Stimulated activated memory B cell treated with anti-CD40 and anti-IgM and Interleukin-4, amounts not matched to agents 10 μg/mL and 1 μg/mL and 100 μg/mL, for 72 hours (primary cell): ENCODE measurements around the gene C6orf89.

ENCODE experiments used
- ATAC-seq: fragments of 150-1000 bp; cut with Tn5 transposase; 2 replicates; pipeline ENCODE4 v1.10.0; 2021
- H3K27ac Mint-ChIP-seq: one replicate; pipeline ENCODE4 v1.8.0; 2022; ENCODE audit warnings: mild to moderate bottlenecking, mixed read lengths
- H3K27me3 Mint-ChIP-seq: one replicate; pipeline ENCODE4 v1.8.0; 2022; ENCODE audit warnings: mixed read lengths
- H3K36me3 Mint-ChIP-seq: one replicate; pipeline ENCODE4 v1.8.0; 2022; ENCODE audit warnings: mixed read lengths
- H3K4me1 Mint-ChIP-seq: one replicate; pipeline ENCODE4 v1.8.0; 2022; ENCODE audit warnings: mixed read lengths
- H3K4me3 Mint-ChIP-seq: one replicate; pipeline ENCODE4 v1.8.0; 2022; ENCODE audit warnings: mild to moderate bottlenecking, moderate library complexity, mixed read lengths
- H3K9me3 Mint-ChIP-seq: one replicate; pipeline ENCODE4 v1.8.0; 2022; ENCODE audit warnings: mixed read lengths

C6orf89 gene

DNA sequence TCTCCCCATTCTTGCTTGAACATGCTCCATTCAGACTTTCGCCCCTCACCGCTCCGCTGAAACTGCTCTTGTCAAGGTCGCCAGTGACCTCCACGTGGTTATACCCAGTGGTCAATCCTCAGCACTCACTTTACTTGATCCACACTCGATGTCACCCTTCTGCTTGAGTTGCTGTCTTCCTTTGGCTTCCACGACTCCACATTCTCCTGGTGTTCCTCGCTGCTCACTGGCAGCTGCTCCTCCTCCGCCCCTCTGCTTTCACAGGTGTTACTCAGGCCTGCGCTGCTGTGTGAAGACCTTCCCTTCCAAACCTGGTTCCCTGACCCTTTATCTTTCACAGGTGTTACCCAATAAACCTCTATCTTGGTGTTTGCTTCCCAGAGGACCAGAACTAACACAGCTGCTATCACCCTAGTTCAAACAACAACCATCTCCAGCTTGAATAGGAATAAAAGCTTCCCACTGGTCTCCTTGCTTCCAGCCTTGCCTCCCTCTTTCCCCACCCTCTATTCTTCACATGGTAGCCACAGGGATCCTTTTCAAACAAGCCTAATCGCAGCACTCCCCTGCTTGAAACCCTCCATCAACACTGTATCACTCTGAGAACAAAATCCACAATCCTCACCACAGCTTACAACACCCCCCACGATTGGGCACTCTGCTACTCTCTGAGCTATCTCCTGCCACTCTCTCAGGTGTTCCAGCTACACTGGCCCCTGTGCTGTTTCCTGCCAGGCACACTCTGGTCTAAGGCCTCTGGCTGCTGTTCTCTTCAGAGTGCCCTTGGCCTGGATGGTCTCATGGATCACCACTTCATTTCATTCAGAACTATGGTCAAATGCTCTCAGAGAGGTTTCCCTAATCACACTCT lies 21.8 kb upstream of the C6orf89 start:
- no peak overlapping the region for H3K27ac Mint-ChIP-seq
- H3K4me3 Mint-ChIP-seq, result no peak overlapping the region
- peaks cover 22% of the 10 kb centered on the region for H3K4me1 Mint-ChIP-seq
- H3K27me3 Mint-ChIP-seq, result no peaks in the 10 kb centered on the region
- H3K36me3 Mint-ChIP-seq, result peaks cover 76% of the 10 kb centered on the region
- no peaks in the 10 kb centered on the region for H3K9me3 Mint-ChIP-seq
- no peak for ATAC-seq

DNA sequence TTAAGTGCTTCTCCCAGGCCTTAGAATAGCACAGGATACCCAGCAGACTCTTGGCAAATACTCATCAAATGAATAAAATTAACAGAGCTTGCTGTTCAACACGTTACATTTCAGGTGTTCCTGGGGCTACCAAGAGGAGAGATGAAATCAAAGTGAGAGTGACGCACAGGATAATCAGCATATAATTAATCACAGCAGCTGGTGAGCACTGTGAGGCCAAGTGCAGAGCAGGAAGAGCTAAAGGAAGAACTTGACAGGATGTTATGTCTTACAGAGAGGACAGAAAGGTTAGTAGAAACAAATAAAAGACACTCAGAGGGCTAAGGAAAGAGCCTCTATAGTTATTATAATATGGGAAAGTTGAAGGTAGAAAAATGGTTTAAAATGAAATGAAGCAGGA lies 19.9 kb upstream of the C6orf89 start:
- no peaks in the 10 kb centered on the region for H3K9me3 Mint-ChIP-seq
- no peaks in the 10 kb centered on the region for H3K27me3 Mint-ChIP-seq
- H3K36me3 Mint-ChIP-seq, result peaks cover 72% of the 10 kb centered on the region
- H3K4me1 Mint-ChIP-seq, result peaks cover 32% of the 10 kb centered on the region
- no peak overlapping the region for H3K27ac Mint-ChIP-seq
- no peak overlapping the region for H3K4me3 Mint-ChIP-seq
- no peak for ATAC-seq

DNA sequence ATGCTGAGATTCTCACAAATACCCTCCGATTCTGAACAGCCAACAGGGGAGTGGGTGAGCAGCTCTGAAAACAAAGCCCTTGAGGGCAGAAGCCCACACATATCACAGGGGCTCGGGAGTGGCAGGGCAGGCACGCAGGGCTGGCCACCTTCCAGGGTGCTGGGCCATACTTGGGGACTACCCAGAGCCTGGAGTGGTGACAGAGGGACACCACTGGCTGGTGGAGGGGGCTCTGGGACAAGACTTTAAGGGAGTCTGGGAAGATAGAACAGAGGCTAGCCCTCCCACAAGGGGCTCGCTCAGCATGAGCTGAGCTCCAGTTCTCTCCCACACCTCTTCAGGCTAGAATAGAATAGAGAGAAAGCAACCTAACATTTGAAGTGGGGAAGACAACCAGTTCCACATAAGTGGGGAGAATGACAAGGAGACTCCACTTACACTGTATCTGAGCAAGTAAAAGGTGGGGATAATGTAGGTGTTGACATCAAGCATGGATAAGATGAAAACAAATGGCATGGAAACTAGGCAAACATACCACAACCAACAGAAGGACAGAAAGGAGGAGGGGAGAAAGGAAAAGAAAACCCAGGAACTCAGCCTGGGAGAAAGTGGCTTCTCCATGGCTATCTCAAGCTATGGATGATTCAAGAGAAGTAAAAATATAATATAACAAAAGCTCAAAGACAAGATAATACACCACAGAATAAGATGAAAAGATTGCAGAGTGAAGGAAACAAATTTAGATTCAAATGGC lies 18.1 kb upstream of the C6orf89 start:
- Mint-ChIP-seq H3K4me1 (peaks cover 37% of the 10 kb centered on the region), H3K27ac (no peak overlapping the region), H3K9me3 (no peaks in the 10 kb centered on the region), H3K4me3 (no peak overlapping the region), H3K36me3 (peaks cover 71% of the 10 kb centered on the region), H3K27me3 (no peaks in the 10 kb centered on the region)
- ATAC-seq, result no peak

DNA sequence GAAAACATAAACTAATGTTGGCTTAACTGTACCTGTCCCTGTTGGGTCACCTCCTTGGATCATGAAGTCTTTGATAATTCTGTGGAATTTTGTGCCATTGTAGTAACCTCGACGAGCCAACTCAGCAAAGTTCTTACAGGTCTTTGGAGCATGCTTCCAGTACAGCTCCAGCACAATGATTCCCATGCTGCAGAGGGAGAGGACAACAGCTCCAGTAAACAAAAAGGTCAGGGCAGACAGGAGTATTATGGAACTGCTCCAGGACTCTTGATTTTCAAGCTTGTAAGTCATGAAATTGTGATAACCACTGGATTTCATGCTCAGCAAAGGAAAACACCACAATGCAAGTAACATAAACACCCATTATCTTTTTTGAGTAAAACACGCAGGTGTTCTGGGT lies 14.1 kb upstream of the C6orf89 start:
- Mint-ChIP-seq H3K27ac (no peak overlapping the region), H3K4me3 (no peak overlapping the region), H3K9me3 (no peaks in the 10 kb centered on the region), H3K27me3 (no peaks in the 10 kb centered on the region), H3K4me1 (peaks cover 52% of the 10 kb centered on the region), H3K36me3 (peaks cover 39% of the 10 kb centered on the region)
- no peak for ATAC-seq

DNA sequence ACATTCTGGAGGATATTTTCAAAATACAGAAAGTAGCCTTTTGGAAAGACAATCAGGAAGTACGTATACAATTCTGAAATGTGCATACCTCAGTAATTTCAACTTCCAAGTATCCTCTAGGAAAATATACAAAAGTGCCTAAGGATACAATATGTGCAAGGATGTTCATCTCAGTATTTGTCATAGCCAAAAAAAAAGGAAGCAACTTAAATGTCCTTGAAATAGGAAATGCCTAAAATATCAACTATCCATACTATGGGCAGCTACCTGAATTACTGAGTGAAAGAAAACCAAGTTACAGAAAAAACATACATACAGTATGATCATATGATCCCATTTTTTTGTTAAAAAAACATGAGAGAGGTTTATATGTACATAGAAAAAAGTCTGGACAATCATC lies 12.6 kb upstream of the C6orf89 start:
- peak overlapping the region; percentile 96 for H3K27ac Mint-ChIP-seq

DNA sequence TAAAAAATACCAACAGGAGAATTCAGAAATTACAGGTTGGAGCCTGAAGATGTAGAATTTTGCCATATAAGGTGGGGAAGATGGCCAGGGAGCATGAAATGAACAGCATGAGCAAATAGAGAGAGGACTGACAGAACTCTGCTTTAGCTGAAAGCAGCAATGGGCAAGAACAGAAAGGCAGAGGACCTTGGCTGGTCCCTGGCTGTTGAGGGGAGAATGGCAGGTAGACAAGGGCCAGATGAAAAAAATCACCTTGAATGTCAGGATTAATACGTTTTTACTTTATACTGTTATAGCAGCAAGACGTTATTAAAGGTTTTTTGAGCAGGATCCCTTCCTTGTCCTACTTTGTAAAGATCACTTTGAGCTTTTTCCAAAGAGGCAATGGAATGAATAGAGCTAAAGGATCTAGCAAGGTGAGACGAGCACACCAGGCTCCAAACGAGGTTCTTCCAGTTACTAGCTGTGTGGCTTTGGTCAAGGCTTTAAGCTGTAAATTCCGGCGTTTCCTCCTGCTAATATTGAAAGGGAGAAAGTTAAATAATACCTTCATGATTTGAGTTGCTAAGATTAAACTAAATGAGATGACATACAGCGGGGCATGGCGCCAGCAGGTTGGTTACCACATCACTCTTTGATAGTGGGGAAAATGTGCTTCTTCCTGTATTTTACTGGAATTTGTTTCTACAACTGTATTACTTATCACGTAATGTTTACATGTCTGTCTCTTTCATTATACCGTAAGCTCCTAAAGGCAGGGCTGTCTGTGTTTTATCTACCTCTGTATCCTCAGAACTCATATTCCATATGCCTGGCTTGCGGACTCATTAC lies 11.9 kb upstream of the C6orf89 start:
- Mint-ChIP-seq H3K4me3 (peak overlapping the region; percentile 99), H3K9me3 (no peaks in the 10 kb centered on the region), H3K4me1 (peaks cover 38% of the 10 kb centered on the region), H3K27ac (peak overlapping the region; percentile 96), H3K36me3 (peaks cover 20% of the 10 kb centered on the region), H3K27me3 (peaks cover 2% of the 10 kb centered on the region)
- no peak for ATAC-seq

More for the DNA sequence above, 12.6 kb upstream of the C6orf89 start:
- H3K9me3 Mint-ChIP-seq, result no peaks in the 10 kb centered on the region
- peaks cover 26% of the 10 kb centered on the region for H3K36me3 Mint-ChIP-seq
- peaks cover 41% of the 10 kb centered on the region for H3K4me1 Mint-ChIP-seq
- no peak for ATAC-seq
- peak overlapping the region; percentile 99 for H3K4me3 Mint-ChIP-seq
- H3K27me3 Mint-ChIP-seq, result no peaks in the 10 kb centered on the region

DNA sequence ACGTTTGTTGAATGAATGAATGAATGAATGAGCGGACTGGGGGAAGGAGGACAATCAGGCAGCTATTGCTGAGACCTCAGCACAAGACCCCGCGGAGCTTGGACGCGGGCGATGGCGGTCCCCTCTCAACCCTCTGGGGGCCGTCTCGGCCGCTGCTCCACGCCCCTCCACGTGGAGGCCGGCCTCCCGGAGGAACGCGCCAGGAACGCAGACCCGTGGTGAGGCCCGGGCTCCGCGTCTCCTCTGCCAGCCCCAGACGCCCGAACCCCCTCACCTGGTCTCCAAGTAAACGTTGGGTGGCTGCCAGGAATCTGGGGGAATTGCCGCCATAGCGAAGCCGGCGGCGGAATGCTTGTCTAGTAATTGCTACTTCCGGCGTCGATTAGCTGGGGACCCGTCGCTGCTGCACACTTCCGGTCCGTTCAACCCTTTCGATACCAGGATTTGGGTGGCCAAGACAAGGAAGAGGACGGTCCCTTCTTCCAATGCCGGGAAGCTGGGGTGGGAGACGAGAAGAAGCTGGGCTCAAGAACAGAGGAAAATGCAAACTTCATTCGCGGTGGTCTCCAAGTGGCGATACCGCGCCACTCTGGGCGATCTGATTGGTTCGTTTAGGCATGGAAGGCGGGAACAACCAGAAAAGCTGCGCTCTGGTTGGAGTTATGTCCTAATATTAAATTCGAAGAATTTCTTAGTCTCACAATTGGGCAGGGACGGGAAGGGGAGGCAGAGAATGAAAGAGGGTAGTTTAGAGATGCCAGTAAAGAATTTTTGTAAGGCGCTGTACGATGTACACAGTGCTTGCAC lies 11.1 kb upstream of the C6orf89 start, which contains the start of gene PPIL1:
Gene PPIL1, minus strand, starts transcription at position 361 of the 807 bp plus-strand sequence. Its CDS starts 31 bp downstream, at position 330.
- Mint-ChIP-seq H3K27me3 (peaks cover 9% of the 10 kb centered on the region), H3K4me1 (peaks cover 38% of the 10 kb centered on the region), H3K36me3 (peaks cover 20% of the 10 kb centered on the region), H3K9me3 (no peaks in the 10 kb centered on the region), H3K27ac (peak within 1 kb of the TSS; percentile 96), H3K4me3 (peak within 1 kb of the TSS; percentile 99)
- ATAC-seq, result peak; percentile 96

DNA sequence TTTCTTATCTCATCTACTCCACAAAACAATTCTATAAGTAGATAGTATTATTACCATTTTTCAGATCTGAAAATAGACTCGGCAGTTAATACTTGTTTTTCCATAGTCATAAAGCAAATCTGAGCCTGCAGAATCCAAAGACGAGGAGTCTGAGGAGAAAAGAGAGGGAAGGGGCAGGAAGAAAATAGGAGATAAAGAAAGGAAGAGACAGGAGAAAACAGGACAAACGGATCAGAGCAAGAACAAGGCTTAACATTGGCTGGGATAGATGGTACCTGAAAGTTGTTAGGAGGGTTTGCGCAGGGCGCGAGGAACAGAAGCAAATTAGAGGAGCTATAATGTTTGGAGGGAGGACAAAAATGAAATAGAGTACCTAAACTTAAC lies 10.5 kb upstream of the C6orf89 start:
- H3K9me3 Mint-ChIP-seq, result no peaks in the 10 kb centered on the region
- H3K4me3 Mint-ChIP-seq, result peak overlapping the region; percentile 99
- H3K4me1 Mint-ChIP-seq, result peaks cover 33% of the 10 kb centered on the region
- peaks cover 14% of the 10 kb centered on the region for H3K36me3 Mint-ChIP-seq
- H3K27me3 Mint-ChIP-seq, result peaks cover 9% of the 10 kb centered on the region
- no peak for ATAC-seq
- H3K27ac Mint-ChIP-seq, result peak overlapping the region; percentile 96

DNA sequence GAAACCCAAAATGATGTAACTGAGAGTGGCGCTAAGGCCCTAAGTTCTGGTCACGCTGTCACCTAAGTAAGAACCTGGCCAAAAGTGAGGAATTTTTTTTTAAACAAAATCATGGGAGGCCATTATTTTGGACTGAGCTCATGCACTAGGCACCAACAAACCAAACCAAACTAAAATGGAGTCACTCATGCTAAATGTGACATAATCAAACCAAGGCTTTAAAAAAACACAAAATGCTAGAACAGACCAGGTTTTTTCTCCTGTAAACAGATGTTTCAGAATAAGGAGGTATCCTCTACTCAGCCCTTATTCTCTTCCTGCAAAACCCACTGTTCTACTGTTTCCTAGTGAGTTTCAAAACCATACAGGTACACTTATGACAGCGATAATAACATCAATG lies 1.1 kb upstream of the C6orf89 start:
- no peaks in the 10 kb centered on the region for H3K27me3 Mint-ChIP-seq
- peaks cover 29% of the 10 kb centered on the region for H3K4me1 Mint-ChIP-seq
- ATAC-seq, result no peak
- H3K27ac Mint-ChIP-seq, result no peak overlapping the region
- no peaks in the 10 kb centered on the region for H3K36me3 Mint-ChIP-seq
- no peak overlapping the region for H3K4me3 Mint-ChIP-seq
- H3K9me3 Mint-ChIP-seq, result no peaks in the 10 kb centered on the region

DNA sequence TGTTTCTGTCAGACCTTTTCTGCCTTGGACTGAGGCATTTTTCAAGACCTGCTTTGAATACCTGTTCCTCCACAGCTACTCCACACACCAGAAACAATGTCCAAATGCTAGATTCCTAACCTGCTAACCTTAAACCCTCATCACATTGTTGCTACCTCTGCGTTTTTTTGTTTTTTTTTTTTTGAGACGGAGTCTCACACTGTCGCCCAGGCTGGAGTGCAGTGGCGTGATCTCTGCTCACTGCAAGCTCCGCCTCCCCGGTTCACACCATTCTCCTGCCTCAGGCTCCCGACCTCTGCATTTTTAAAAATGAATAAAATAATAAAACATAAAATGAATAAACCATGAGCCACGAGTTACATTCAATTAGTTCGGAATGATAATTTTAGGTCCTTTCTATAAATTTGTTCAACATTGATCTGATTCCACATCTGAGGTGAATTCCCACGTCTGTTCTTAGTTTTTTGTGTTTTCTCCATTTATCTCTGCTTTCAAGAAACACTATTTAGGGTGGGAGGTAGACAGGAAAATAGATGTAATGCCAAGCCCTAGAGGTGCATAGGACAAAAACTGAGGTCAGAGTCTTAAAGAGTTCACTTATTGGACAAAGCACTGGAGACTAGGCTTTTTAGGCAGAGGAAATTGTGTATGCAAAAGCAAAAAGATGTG lies 1.3 kb downstream of the C6orf89 start:
- H3K4me3 Mint-ChIP-seq, result peak overlapping the region; percentile 86
- peak overlapping the region; percentile 18 for H3K27ac Mint-ChIP-seq
- no peaks in the 10 kb centered on the region for H3K36me3 Mint-ChIP-seq
- H3K27me3 Mint-ChIP-seq, result no peaks in the 10 kb centered on the region
- H3K9me3 Mint-ChIP-seq, result no peaks in the 10 kb centered on the region
- H3K4me1 Mint-ChIP-seq, result peaks cover 29% of the 10 kb centered on the region
- ATAC-seq, result no peak

DNA sequence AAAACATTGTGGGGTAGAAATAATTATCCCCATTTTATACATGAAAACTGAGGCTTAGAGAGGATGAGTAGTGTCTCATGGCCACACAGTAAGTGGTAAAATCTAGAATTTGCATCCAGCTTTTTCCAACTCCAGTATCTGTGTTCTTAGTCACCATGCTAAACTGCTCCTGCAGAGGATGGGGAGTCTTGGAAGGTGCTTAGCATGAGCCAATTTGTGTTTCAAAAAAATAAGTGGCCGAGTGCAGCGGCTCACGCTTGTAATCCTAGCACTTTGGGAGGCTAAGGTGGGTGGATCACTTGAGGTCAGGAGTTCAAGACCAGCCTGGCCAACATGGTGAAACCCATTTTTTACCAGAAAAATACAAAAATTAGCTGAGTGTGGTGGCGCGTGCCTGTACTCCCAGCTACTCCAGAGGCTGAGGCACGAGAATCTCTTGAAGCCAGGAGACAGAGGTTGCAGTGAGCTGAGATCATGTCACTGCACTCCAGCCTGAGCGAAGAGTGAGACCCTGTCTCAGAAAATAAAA lies 2.4 kb downstream of the C6orf89 start:
- Mint-ChIP-seq H3K4me3 (no peak overlapping the region), H3K4me1 (peaks cover 29% of the 10 kb centered on the region), H3K27ac (no peak overlapping the region), H3K36me3 (no peaks in the 10 kb centered on the region), H3K27me3 (no peaks in the 10 kb centered on the region), H3K9me3 (no peaks in the 10 kb centered on the region)
- ATAC-seq, result no peak

DNA sequence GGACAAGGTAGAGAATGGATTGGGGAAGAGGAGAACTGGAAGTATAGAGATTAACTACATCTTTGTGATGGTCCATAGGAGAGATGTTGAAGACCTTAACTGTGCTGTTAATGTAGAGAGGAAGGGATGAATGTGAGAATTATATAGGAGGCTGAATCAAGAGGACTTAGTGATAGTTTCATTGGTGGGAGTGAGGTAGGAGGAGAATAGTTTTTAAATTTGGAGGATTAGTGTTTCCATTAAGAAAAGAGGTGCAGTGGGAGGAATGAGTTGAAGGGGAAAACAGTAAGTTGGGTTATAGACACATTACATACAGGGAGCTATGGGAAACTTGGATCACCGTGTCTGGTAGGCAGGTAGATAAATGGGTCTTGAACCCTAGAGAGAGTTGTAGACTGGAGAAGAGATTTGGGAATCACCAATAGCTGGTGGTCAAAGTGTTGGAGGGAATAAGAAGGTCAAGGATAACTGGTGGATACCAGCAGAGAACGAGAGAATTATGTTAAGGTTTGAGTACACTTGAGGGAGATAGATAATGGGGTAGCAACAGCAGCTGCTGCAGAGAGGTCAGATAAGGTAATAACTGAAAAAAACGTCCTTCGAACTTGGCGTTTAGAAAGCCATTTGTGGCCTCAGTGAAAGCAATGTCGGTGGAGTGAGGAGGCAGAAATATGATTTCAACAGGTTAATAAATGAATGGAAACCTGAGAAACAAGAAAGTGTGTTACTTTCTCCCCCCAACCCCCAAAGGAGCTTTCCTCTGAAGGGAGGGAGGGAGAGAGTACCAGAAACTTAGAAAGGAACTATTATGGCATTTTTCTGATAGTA lies 3.1 kb downstream of the C6orf89 start:
- Mint-ChIP-seq H3K36me3 (no peaks in the 10 kb centered on the region), H3K4me1 (peaks cover 29% of the 10 kb centered on the region), H3K27ac (no peak overlapping the region), H3K27me3 (no peaks in the 10 kb centered on the region), H3K9me3 (no peaks in the 10 kb centered on the region), H3K4me3 (no peak overlapping the region)
- no peak for ATAC-seq

DNA sequence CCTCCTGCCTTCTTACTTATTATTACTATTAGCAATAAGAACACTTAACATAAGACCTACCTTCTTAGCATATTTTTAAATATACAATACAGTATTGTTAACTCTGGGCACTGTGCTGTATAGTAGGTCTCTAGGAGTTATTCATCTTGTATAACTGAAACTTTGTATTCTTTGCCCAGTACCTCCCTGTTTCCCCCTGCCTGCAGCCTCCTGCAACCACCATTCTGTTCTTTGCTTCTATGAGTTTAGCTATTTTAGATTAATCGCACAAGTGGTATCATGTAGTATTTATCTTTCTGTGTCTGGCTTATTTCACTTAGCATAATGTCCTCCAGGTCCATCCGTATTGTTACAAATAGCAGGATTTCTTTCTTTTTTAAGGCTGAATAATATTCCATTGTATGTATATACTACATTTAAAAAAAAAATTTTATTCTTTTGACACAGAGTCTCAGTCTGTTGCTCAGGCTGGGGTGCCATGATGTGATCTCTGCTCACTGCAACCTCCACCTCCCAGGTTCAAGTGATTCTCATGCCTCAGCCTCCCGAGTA lies 4.4 kb downstream of the C6orf89 start:
- Mint-ChIP-seq H3K27ac (no peak overlapping the region), H3K4me1 (peaks cover 28% of the 10 kb centered on the region), H3K36me3 (peaks cover 4% of the 10 kb centered on the region), H3K9me3 (no peaks in the 10 kb centered on the region), H3K27me3 (no peaks in the 10 kb centered on the region), H3K4me3 (no peak overlapping the region)
- no peak for ATAC-seq
